GM23338 (cell line): Measurements from ENCODE around the gene ITCH. TPM values are rescaled to one million over a fixed set of nuclear protein-coding genes. Genes with fewer than 3 reads are reported as not detected.

Source experiments
- ATAC-seq: fragments of 200-7000 bp; cut with Tn5 transposase; 3 replicates; pipeline ENCODE4 v1.9.1; 2020
- DNase-seq: peaks from one replicate; pipeline ENCODE4 v3.0.0-alpha.2; 2015; ENCODE audit warnings: low spot score
- H2AFZ ChIP-seq: fragments of 200-600 bp; sonication (generic); 2 replicates; pipeline ENCODE4 v1.8.0; 2016; ENCODE audit warnings: antibody characterized with exemption, mild to moderate bottlenecking, moderate library complexity
- H3F3A ChIP-seq: fragments of 200-600 bp; sonication (generic); replicated peaks from 2 replicates; pipeline ENCODE4 v1.8.0; 2017; ENCODE audit warnings: antibody characterized with exemption, mixed run types, low read depth
- H3K27ac ChIP-seq: fragments of 200-600 bp; sonication (generic); 2 replicates; pipeline ENCODE4 v1.6.1; 2016; ENCODE audit warnings: low read depth
- H3K27me3 ChIP-seq: fragments of 200-600 bp; sonication (generic); 2 replicates; pipeline ENCODE4 v1.8.0; 2016; ENCODE audit warnings: mild to moderate bottlenecking, mixed run types, moderate library complexity; ENCODE audit not compliant: insufficient read depth
- H3K36me3 ChIP-seq: fragments of 200-600 bp; sonication (generic); 2 replicates; pipeline ENCODE4 v1.8.0; 2016; ENCODE audit warnings: mild to moderate bottlenecking; ENCODE audit not compliant: insufficient read depth
- H3K4me1 ChIP-seq: fragments of 200-600 bp; sonication (generic); 2 replicates; pipeline ENCODE4 v1.8.0; 2016; ENCODE audit warnings: mild to moderate bottlenecking, moderate library complexity; ENCODE audit not compliant: insufficient read depth
- H3K4me2 ChIP-seq: fragments of 200-600 bp; sonication (generic); 2 replicates; pipeline ENCODE4 v1.7.1; 2017; ENCODE audit warnings: mixed run types
- H3K4me3 ChIP-seq: fragments of 200-600 bp; sonication (generic); 2 replicates; pipeline ENCODE4 v1.6.1; 2016; ENCODE audit warnings: mixed run types
- H3K79me2 ChIP-seq: fragments of 200-600 bp; sonication (generic); replicated peaks from 2 replicates; pipeline ENCODE4 v1.8.0; 2017; ENCODE audit warnings: mild to moderate bottlenecking; ENCODE audit not compliant: insufficient read depth
- H3K9me2 ChIP-seq: fragments of 200-600 bp; sonication (generic); 2 replicates; pipeline ENCODE4 v1.8.0; 2017; ENCODE audit not compliant: insufficient read depth
- H4K20me1 ChIP-seq: fragments of 200-600 bp; sonication (generic); replicated peaks from 2 replicates; pipeline ENCODE4 v1.8.0; 2017; ENCODE audit warnings: mild to moderate bottlenecking; ENCODE audit not compliant: insufficient read depth
- H3K27ac Mint-ChIP-seq: 2 replicates; pipeline ENCODE4 v1.8.0; 2020; ENCODE audit warnings: inconsistent platforms, mild to moderate bottlenecking, moderate library complexity, mixed read lengths
- H3K27me3 Mint-ChIP-seq: 3 replicates; pipeline ENCODE4 v1.8.0; 2022; ENCODE audit warnings: low read depth, mild to moderate bottlenecking, moderate library complexity, mixed read lengths, inconsistent platforms; ENCODE audit not compliant: insufficient read depth, poor library complexity
- H3K36me3 Mint-ChIP-seq: 3 replicates; pipeline ENCODE4 v1.8.0; 2021; ENCODE audit warnings: low read depth, mild to moderate bottlenecking, inconsistent platforms, moderate library complexity, mixed read lengths
- H3K4me1 Mint-ChIP-seq: 3 replicates; pipeline ENCODE4 v1.8.0; 2020; ENCODE audit warnings: mild to moderate bottlenecking, inconsistent platforms, mixed read lengths
- H3K4me3 Mint-ChIP-seq: 3 replicates; pipeline ENCODE4 v1.8.0; 2021; ENCODE audit warnings: moderate library complexity, mild to moderate bottlenecking, inconsistent platforms, mixed read lengths
- H3K9me3 Mint-ChIP-seq: 3 replicates; pipeline ENCODE4 v1.8.0; 2020; ENCODE audit warnings: moderate library complexity, mild to moderate bottlenecking, inconsistent platforms, mixed read lengths
- CREB1 ChIP-seq: fragments of 250-450 bp; sonication (Bioruptor Pico); IDR thresholded peaks from 2 replicates; pipeline ENCODE4 v1.5.0; 2020; ENCODE audit warnings: low read depth, mild to moderate bottlenecking, moderate library complexity
- EZH2 ChIP-seq: fragments of 200-600 bp; sonication (generic); IDR thresholded peaks from one replicate; pipeline ENCODE4 v1.8.0; 2017; ENCODE audit warnings: antibody characterized with exemption, mild to moderate bottlenecking, low read depth; ENCODE audit not compliant: unreplicated experiment
- EZH2phosphoT487 ChIP-seq: fragments of 200-600 bp; sonication (generic); IDR thresholded peaks from one replicate; pipeline ENCODE4 v1.8.1; 2018; ENCODE audit warnings: antibody characterized with exemption; ENCODE audit not compliant: unreplicated experiment
- JUNB ChIP-seq: IDR thresholded peaks from one replicate; pipeline ENCODE4 v1.6.1; 2016; ENCODE audit warnings: antibody characterized with exemption; ENCODE audit not compliant: unreplicated experiment
- NANOG ChIP-seq: IDR thresholded peaks from 2 replicates; pipeline ENCODE4 v1.6.1; 2016; ENCODE audit warnings: antibody characterized with exemption, borderline replicate concordance
- POLR2AphosphoS5 ChIP-seq: IDR thresholded peaks from 2 replicates; pipeline ENCODE4 v1.6.1; 2016; ENCODE audit warnings: antibody characterized with exemption, low read depth
- STAT1 ChIP-seq: IDR thresholded peaks from one replicate; pipeline ENCODE4 v1.6.1; 2016; ENCODE audit warnings: antibody characterized with exemption; ENCODE audit not compliant: unreplicated experiment
- ZNF114 ChIP-seq: fragments of 250-450 bp; sonication (Bioruptor Pico); IDR thresholded peaks from 2 replicates; pipeline ENCODE4 v1.5.0; 2020; ENCODE audit warnings: mild to moderate bottlenecking, moderate library complexity
- ZNF331 ChIP-seq: fragments of 250-450 bp; sonication (Bioruptor Pico); IDR thresholded peaks from 2 replicates; pipeline ENCODE4 v1.5.0; 2020; ENCODE audit warnings: low read depth, mild to moderate bottlenecking, moderate library complexity
- polyA plus RNA-seq: library from polyadenylated mRNA; unstranded; fragments of >200 nt; fragmentation: Nextera tagmentation; extraction: Ambion mirVana; gene quantifications from 2 replicates; pipeline ENCODE4 v1.2.1, GENCODE V29; 2016
- total RNA-seq: library from RNA; depleted of rRNA; stranded (reverse); fragments of >200 nt; shearing (Covaris generic); gene quantifications from 2 replicates; pipeline ENCODE4 v1.2.3, GENCODE V29; 2014
- TF ChIP-seq, protein P1 (sequence below): IDR thresholded peaks from one replicate; pipeline ENCODE4 v1.6.1; 2018; ENCODE audit warnings: antibody characterized with exemption; ENCODE audit not compliant: unreplicated experiment
- TF ChIP-seq, protein P2 (sequence below), 2 experiments: fragments of 200-600 bp in 1 of 2; sonication (generic) in 1 of 2; conservative IDR thresholded peaks; 2 replicates each; pipeline versions ENCODE4 v1.5.1 to v1.6.1; 2016 to 2017; ENCODE audit warnings: antibody characterized with exemption in 2 of 2, low read depth in 2 of 2, mild to moderate bottlenecking in 2 of 2, moderate library complexity in 1 of 2
- TF ChIP-seq, protein P3 (sequence below): IDR thresholded peaks from 2 replicates; pipeline ENCODE4 v1.6.1; 2016; ENCODE audit warnings: antibody characterized with exemption
- TF ChIP-seq, protein P4 (sequence below): fragments of 250-450 bp; sonication (Bioruptor Pico); IDR thresholded peaks from 2 replicates; pipeline ENCODE4 v1.5.0; 2020; ENCODE audit warnings: mild to moderate bottlenecking, moderate library complexity

Gene ITCH
- total and polyA plus RNA-seq, 2 experiments from 2014 or later, result 16.4 to 31.6 TPM

DNA sequence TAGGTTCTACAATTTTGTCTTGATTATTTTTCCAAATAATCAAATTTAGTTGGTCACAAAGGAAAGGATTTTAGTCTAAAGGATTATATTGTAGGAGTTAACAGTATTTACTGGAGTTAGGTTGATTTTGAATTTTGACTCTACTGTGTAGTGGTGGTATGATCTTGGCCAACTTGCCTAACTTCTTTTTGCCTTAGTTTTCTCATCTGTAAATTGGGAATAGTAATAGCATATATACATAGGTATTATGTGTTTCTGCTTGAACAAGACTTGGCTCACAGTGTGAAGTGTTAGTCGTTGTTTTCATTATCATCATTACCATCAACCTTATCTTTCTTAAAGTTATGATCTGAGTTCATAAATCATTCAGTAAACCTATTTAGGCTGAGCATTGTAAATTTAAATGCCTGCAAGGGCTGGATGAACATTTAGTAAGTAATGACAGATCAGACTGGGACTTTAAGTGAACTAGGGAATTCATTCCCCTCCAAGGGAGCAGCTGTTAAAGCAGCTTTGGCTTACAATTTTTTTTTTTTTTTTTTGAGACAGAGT, 11.2 kb downstream of the ITCH start:
- Mint-ChIP-seq H3K36me3 (peaks cover 50% of the 10 kb centered on the region), H3K27me3 (peaks cover 2% of the 10 kb centered on the region), H3K27ac (no peak overlapping the region), H3K9me3 (no peaks in the 10 kb centered on the region), H3K4me1 (no peaks in the 10 kb centered on the region), H3K4me3 (no peak overlapping the region)
- no peak overlapping the region for H3K4me3 ChIP-seq
- TF ChIP-seq ZNF331 (CRISPR knock-in tag) (no peak), EZH2 (no peak), CREB1 (CRISPR knock-in tag) (no peak), POLR2AphosphoS5 (no peak), EZH2phosphoT487 (no peak), JUNB (no peak), ZNF114 (no peak), STAT1 (no peak), NANOG (no peak)
- TF ChIP-seq, protein P1, sequence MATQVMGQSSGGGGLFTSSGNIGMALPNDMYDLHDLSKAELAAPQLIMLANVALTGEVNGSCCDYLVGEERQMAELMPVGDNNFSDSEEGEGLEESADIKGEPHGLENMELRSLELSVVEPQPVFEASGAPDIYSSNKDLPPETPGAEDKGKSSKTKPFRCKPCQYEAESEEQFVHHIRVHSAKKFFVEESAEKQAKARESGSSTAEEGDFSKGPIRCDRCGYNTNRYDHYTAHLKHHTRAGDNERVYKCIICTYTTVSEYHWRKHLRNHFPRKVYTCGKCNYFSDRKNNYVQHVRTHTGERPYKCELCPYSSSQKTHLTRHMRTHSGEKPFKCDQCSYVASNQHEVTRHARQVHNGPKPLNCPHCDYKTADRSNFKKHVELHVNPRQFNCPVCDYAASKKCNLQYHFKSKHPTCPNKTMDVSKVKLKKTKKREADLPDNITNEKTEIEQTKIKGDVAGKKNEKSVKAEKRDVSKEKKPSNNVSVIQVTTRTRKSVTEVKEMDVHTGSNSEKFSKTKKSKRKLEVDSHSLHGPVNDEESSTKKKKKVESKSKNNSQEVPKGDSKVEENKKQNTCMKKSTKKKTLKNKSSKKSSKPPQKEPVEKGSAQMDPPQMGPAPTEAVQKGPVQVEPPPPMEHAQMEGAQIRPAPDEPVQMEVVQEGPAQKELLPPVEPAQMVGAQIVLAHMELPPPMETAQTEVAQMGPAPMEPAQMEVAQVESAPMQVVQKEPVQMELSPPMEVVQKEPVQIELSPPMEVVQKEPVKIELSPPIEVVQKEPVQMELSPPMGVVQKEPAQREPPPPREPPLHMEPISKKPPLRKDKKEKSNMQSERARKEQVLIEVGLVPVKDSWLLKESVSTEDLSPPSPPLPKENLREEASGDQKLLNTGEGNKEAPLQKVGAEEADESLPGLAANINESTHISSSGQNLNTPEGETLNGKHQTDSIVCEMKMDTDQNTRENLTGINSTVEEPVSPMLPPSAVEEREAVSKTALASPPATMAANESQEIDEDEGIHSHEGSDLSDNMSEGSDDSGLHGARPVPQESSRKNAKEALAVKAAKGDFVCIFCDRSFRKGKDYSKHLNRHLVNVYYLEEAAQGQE, result no peak
- TF ChIP-seq, protein P2, sequence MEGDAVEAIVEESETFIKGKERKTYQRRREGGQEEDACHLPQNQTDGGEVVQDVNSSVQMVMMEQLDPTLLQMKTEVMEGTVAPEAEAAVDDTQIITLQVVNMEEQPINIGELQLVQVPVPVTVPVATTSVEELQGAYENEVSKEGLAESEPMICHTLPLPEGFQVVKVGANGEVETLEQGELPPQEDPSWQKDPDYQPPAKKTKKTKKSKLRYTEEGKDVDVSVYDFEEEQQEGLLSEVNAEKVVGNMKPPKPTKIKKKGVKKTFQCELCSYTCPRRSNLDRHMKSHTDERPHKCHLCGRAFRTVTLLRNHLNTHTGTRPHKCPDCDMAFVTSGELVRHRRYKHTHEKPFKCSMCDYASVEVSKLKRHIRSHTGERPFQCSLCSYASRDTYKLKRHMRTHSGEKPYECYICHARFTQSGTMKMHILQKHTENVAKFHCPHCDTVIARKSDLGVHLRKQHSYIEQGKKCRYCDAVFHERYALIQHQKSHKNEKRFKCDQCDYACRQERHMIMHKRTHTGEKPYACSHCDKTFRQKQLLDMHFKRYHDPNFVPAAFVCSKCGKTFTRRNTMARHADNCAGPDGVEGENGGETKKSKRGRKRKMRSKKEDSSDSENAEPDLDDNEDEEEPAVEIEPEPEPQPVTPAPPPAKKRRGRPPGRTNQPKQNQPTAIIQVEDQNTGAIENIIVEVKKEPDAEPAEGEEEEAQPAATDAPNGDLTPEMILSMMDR (conservative IDR thresholded peaks at IDR 0.05; ENCODE audit: low read depth in 2 of 2), result no peak
- TF ChIP-seq, protein P3, sequence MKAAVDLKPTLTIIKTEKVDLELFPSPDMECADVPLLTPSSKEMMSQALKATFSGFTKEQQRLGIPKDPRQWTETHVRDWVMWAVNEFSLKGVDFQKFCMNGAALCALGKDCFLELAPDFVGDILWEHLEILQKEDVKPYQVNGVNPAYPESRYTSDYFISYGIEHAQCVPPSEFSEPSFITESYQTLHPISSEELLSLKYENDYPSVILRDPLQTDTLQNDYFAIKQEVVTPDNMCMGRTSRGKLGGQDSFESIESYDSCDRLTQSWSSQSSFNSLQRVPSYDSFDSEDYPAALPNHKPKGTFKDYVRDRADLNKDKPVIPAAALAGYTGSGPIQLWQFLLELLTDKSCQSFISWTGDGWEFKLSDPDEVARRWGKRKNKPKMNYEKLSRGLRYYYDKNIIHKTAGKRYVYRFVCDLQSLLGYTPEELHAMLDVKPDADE, result no peak
- TF ChIP-seq, protein P4, sequence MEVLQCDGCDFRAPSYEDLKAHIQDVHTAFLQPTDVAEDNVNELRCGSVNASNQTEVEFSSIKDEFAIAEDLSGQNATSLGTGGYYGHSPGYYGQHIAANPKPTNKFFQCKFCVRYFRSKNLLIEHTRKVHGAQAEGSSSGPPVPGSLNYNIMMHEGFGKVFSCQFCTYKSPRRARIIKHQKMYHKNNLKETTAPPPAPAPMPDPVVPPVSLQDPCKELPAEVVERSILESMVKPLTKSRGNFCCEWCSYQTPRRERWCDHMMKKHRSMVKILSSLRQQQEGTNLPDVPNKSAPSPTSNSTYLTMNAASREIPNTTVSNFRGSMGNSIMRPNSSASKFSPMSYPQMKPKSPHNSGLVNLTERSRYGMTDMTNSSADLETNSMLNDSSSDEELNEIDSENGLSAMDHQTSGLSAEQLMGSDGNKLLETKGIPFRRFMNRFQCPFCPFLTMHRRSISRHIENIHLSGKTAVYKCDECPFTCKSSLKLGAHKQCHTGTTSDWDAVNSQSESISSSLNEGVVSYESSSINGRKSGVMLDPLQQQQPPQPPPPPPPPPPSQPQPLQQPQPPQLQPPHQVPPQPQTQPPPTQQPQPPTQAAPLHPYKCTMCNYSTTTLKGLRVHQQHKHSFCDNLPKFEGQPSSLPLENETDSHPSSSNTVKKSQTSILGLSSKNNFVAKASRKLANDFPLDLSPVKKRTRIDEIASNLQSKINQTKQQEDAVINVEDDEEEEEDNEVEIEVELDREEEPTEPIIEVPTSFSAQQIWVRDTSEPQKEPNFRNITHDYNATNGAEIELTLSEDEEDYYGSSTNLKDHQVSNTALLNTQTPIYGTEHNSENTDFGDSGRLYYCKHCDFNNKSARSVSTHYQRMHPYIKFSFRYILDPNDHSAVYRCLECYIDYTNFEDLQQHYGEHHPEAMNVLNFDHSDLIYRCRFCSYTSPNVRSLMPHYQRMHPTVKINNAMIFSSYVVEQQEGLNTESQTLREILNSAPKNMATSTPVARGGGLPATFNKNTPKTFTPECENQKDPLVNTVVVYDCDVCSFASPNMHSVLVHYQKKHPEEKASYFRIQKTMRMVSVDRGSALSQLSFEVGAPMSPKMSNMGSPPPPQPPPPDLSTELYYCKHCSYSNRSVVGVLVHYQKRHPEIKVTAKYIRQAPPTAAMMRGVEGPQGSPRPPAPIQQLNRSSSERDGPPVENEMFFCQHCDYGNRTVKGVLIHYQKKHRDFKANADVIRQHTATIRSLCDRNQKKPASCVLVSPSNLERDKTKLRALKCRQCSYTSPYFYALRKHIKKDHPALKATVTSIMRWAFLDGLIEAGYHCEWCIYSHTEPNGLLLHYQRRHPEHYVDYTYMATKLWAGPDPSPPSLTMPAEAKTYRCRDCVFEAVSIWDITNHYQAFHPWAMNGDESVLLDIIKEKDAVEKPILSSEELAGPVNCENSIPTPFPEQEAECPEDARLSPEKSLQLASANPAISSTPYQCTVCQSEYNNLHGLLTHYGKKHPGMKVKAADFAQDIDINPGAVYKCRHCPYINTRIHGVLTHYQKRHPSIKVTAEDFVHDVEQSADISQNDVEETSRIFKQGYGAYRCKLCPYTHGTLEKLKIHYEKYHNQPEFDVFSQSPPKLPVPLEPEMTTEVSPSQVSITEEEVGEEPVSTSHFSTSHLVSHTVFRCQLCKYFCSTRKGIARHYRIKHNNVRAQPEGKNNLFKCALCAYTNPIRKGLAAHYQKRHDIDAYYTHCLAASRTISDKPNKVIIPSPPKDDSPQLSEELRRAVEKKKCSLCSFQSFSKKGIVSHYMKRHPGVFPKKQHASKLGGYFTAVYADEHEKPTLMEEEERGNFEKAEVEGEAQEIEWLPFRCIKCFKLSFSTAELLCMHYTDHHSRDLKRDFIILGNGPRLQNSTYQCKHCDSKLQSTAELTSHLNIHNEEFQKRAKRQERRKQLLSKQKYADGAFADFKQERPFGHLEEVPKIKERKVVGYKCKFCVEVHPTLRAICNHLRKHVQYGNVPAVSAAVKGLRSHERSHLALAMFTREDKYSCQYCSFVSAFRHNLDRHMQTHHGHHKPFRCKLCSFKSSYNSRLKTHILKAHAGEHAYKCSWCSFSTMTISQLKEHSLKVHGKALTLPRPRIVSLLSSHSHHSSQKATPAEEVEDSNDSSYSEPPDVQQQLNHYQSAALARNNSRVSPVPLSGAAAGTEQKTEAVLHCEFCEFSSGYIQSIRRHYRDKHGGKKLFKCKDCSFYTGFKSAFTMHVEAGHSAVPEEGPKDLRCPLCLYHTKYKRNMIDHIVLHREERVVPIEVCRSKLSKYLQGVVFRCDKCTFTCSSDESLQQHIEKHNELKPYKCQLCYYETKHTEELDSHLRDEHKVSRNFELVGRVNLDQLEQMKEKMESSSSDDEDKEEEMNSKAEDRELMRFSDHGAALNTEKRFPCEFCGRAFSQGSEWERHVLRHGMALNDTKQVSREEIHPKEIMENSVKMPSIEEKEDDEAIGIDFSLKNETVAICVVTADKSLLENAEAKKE (CRISPR knock-in tag), result no peak
- H3K4me2 ChIP-seq, result no peak overlapping the region
- no peak overlapping the region for H3K27ac ChIP-seq
- no peak for ATAC-seq
- no peak for DNase-seq
- no peaks in the 10 kb centered on the region for H3K27me3 ChIP-seq
- peaks cover 19% of the 10 kb centered on the region for H4K20me1 ChIP-seq
- peaks cover 14% of the 10 kb centered on the region for H3K36me3 ChIP-seq
- H3K9me2 ChIP-seq, result no peaks in the 10 kb centered on the region
- H2AFZ ChIP-seq, result no peak overlapping the region
- H3F3A ChIP-seq, result no peaks in the 10 kb centered on the region
- H3K79me2 ChIP-seq, result peaks cover 89% of the 10 kb centered on the region
- no peaks in the 10 kb centered on the region for H3K4me1 ChIP-seq
